ENCODE data around the gene FAM168A. TPM values are rescaled to one million over a fixed set of nuclear protein-coding genes. Genes with fewer than 3 reads are reported as not detected.

FAM168A gene
- total and polyA plus RNA-seq, 7 donors = 5.3 to 28.6 (median 18.1) TPM

- WGBS, 3 donors = 77 to 90% (median 78%) methylated on average over 5 of the region's 5 CpGs
- H3K27ac ChIP-seq = no peak overlapping the region
Observed at GRCh38 chr11:73398132-73398526, 199.8 kb downstream of the FAM168A start.

GRCh38 chr11:73397468-73398131, 200.3 kb downstream of the FAM168A start:
- ATAC-seq (peak in 1 of 4 donors; percentile 1), DNase-seq (no peak)
- no peak for TF ChIP-seq CTCF (IDR thresholded peaks at IDR 0.05)
- no peak overlapping the region for H3K27ac ChIP-seq
- H3K36me3 ChIP-seq (ENCODE audit: insufficient read depth in 1 of 2, low read depth in 1 of 2) = peaks cover 0 to 24% of the 10 kb centered on the region in 2 donors
- no peak overlapping the region for H3K4me3 ChIP-seq
- H3K27me3 ChIP-seq (ENCODE audit: insufficient read depth in 3 of 3, low read length in 2 of 3) = no peaks in the 10 kb centered on the region
- 73 to 84% (median 78%) methylated on average over 8 of the region's 8 CpGs for WGBS, 3 donors
- peaks cover 19% of the 10 kb centered on the region for H3K4me1 ChIP-seq
- no peaks in the 10 kb centered on the region for H3K9me3 ChIP-seq
- intact Hi-C loops (cut with DNase I) = loop anchor here in 1 of 2 donors (5.0 kb wide), 1 partner anchor 265 kb away; no protein-coding TSS in a partner anchor

More at GRCh38 chr11:73398132-73398526, 199.8 kb downstream of the FAM168A start:
- TF ChIP-seq CTCF (IDR thresholded peaks at IDR 0.05) = no peak
- peaks cover 0 to 23% of the 10 kb centered on the region in 2 donors for H3K36me3 ChIP-seq (ENCODE audit: insufficient read depth in 1 of 2, low read depth in 1 of 2)
- intact Hi-C loops (cut with DNase I) = loop anchor here in 1 of 2 donors (5.0 kb wide), 1 partner anchor 264 kb away; no protein-coding TSS in a partner anchor
- ATAC-seq = no peak
- H3K9me3 ChIP-seq = no peaks in the 10 kb centered on the region
- DNase-seq = no peak
- H3K4me1 ChIP-seq = peaks cover 17% of the 10 kb centered on the region
- H3K27me3 ChIP-seq (ENCODE audit: insufficient read depth in 3 of 3, low read length in 2 of 3) = no peaks in the 10 kb centered on the region
- H3K4me3 ChIP-seq = no peak overlapping the region

- peaks cover 0 to 30% of the 10 kb centered on the region in 2 donors for H3K36me3 ChIP-seq (ENCODE audit: insufficient read depth in 1 of 2, low read depth in 1 of 2)
- intact Hi-C loops (cut with DNase I) = loop anchor here in 1 of 2 donors (5.0 kb wide), 1 partner anchor 265 kb away; no protein-coding TSS in a partner anchor
- TF ChIP-seq CTCF (IDR thresholded peaks at IDR 0.05) = no peak
- no peak overlapping the region for H3K27ac ChIP-seq
- no peak overlapping the region for H3K4me3 ChIP-seq
- no peaks in the 10 kb centered on the region for H3K27me3 ChIP-seq (ENCODE audit: insufficient read depth in 3 of 3, low read length in 2 of 3)
- WGBS, 3 donors = 39 to 68% (median 47%) methylated on average over 7 of the region's 7 CpGs
- H3K9me3 ChIP-seq = no peaks in the 10 kb centered on the region
- H3K4me1 ChIP-seq = peaks cover 19% of the 10 kb centered on the region
- ATAC-seq = peak in 3 of 4 donors; percentile 27 to 66 (median 53)
- no peak for DNase-seq
Observed at GRCh38 chr11:73396985-73397384, 200.9 kb downstream of the FAM168A start.

GRCh38 chr11:73396251-73396930, 201.5 kb downstream of the FAM168A start:
- H3K27ac ChIP-seq = no peak overlapping the region
- no peak overlapping the region for H3K4me3 ChIP-seq
- TF ChIP-seq CTCF (IDR thresholded peaks at IDR 0.05) = no peak
- peaks cover 19% of the 10 kb centered on the region for H3K4me1 ChIP-seq
- WGBS, 3 donors = 70 to 81% (median 77%) methylated on average over 6 of the region's 6 CpGs
- ATAC-seq = no peak
- no peaks in the 10 kb centered on the region for H3K27me3 ChIP-seq (ENCODE audit: insufficient read depth in 3 of 3, low read length in 2 of 3)
- DNase-seq = no peak
- H3K9me3 ChIP-seq = no peaks in the 10 kb centered on the region
- intact Hi-C loops (cut with DNase I) = loop anchor here in 1 of 2 donors (5.0 kb wide), 1 partner anchor 266 kb away; no protein-coding TSS in a partner anchor
- H3K36me3 ChIP-seq (ENCODE audit: insufficient read depth in 1 of 2, low read depth in 1 of 2) = peaks cover 0 to 34% of the 10 kb centered on the region in 2 donors
